DOHH2 (cell line): ENCODE results near the gene AKAP8.

Source experiments
- H3F3A ChIP-seq: fragments of 200-600 bp; sonication (generic), shearing (Covaris generic); 2 replicates; pipeline ENCODE4 v1.6.0; 2016; ENCODE audit warnings: antibody characterized with exemption, mild to moderate bottlenecking; ENCODE audit not compliant: control insufficient read depth, insufficient read depth
- H3K27ac ChIP-seq: fragments of 200-600 bp; sonication (generic); 2 replicates; pipeline ENCODE4 v1.5.1; 2014; ENCODE audit warnings: low read depth, mild to moderate bottlenecking, low read length, moderate library complexity
- H3K27me3 ChIP-seq: fragments of 200-600 bp; sonication (generic); 2 replicates; pipeline ENCODE4 v1.6.1; 2014; ENCODE audit warnings: mild to moderate bottlenecking, low read length, mixed read lengths; ENCODE audit not compliant: control insufficient read depth
- H3K36me3 ChIP-seq: fragments of 200-600 bp; sonication (generic); 2 replicates; pipeline ENCODE4 v1.6.1; 2014; ENCODE audit warnings: mild to moderate bottlenecking, low read length, moderate library complexity, mixed read lengths; ENCODE audit not compliant: control insufficient read depth
- H3K4me1 ChIP-seq: fragments of 200-600 bp; sonication (generic); 2 replicates; pipeline ENCODE4 v1.6.1; 2014; ENCODE audit warnings: mild to moderate bottlenecking, low read length, mixed read lengths; ENCODE audit not compliant: control insufficient read depth
- H3K4me2 ChIP-seq: fragments of 200-600 bp; sonication (generic); 2 replicates; pipeline ENCODE4 v1.6.0; 2014; ENCODE audit warnings: mild to moderate bottlenecking, low read length, moderate library complexity
- H3K4me3 ChIP-seq: fragments of 200-600 bp; sonication (generic); 2 replicates; pipeline ENCODE4 v1.5.1; 2014; ENCODE audit warnings: mild to moderate bottlenecking, low read length, mixed read lengths
- H3K79me2 ChIP-seq: fragments of 200-600 bp; sonication (generic); 2 replicates; pipeline ENCODE4 v1.6.1; 2014; ENCODE audit warnings: mild to moderate bottlenecking, low read length, mixed read lengths; ENCODE audit not compliant: control insufficient read depth
- H3K9me2 ChIP-seq: fragments of 200-600 bp; sonication (generic); replicated peaks from 2 replicates; pipeline ENCODE4 v1.6.1; 2014; ENCODE audit warnings: mild to moderate bottlenecking, low read length, mixed read lengths; ENCODE audit not compliant: control insufficient read depth
- H3K9me3 ChIP-seq: fragments of 200-600 bp; sonication (generic); 2 replicates; pipeline ENCODE4 v1.6.1; 2014; ENCODE audit warnings: antibody characterized with exemption, low read length, mixed read lengths; ENCODE audit not compliant: control insufficient read depth, insufficient read depth
- H4K20me1 ChIP-seq: fragments of 200-600 bp; sonication (generic); 2 replicates; pipeline ENCODE4 v1.6.0; 2014; ENCODE audit warnings: low read depth, mild to moderate bottlenecking, antibody characterized with exemption, low read length, moderate library complexity; ENCODE audit not compliant: control insufficient read depth, insufficient read depth
- EZH2phosphoT487 ChIP-seq: fragments of 200-600 bp; sonication (generic); IDR thresholded peaks from 2 replicates; pipeline ENCODE4 v1.6.1; 2017; ENCODE audit warnings: borderline replicate concordance, mild to moderate bottlenecking, antibody characterized with exemption, low read length, moderate library complexity, mixed read lengths
- TF ChIP-seq, protein P1 (sequence below): fragments of 200-600 bp; sonication (generic); IDR thresholded peaks from one replicate; pipeline ENCODE4 v1.5.1; 2014; ENCODE audit warnings: antibody characterized with exemption, mild to moderate bottlenecking, low read depth, low read length; ENCODE audit not compliant: poor library complexity, severe bottlenecking

AKAP8 gene

DNA sequence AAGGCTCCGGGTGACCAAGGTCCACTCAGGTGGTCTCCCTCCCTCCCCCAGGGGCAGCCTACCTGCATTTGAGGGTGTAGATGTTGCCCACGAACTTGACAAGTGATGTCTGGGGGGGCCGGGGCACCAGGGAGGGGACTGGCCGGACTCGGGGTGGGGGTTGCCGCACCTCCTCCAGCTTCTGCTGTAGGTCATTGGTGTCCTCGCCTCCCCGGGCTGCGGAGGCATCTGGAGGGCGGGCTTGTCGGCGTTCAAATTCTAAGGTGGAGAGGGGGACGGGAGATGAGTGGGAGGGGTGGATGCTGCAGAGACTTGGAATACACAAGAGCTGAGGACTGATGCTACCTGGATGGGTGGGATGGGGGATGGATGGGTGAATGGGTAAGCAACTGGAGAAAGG, 44.5 kb upstream of the AKAP8 start:
- Histone ChIP-seq H3F3A (peaks cover 11% of the 10 kb centered on the region; the same call in 1 of the 2 replicates), H4K20me1 (no peaks in the 10 kb centered on the region), H3K27ac (no peak overlapping the region), H3K4me2 (no peak overlapping the region), H3K9me3 (no peaks in the 10 kb centered on the region), H3K36me3 (peaks cover 66% of the 10 kb centered on the region), H3K9me2 (no peaks in the 10 kb centered on the region), H3K4me3 (no peak overlapping the region), H3K79me2 (peaks cover 10% of the 10 kb centered on the region), H3K4me1 (peaks cover 8% of the 10 kb centered on the region), H3K27me3 (no peaks in the 10 kb centered on the region)
- TF ChIP-seq, protein P1, sequence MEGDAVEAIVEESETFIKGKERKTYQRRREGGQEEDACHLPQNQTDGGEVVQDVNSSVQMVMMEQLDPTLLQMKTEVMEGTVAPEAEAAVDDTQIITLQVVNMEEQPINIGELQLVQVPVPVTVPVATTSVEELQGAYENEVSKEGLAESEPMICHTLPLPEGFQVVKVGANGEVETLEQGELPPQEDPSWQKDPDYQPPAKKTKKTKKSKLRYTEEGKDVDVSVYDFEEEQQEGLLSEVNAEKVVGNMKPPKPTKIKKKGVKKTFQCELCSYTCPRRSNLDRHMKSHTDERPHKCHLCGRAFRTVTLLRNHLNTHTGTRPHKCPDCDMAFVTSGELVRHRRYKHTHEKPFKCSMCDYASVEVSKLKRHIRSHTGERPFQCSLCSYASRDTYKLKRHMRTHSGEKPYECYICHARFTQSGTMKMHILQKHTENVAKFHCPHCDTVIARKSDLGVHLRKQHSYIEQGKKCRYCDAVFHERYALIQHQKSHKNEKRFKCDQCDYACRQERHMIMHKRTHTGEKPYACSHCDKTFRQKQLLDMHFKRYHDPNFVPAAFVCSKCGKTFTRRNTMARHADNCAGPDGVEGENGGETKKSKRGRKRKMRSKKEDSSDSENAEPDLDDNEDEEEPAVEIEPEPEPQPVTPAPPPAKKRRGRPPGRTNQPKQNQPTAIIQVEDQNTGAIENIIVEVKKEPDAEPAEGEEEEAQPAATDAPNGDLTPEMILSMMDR: no peak
- TF ChIP-seq EZH2phosphoT487: no peak

DNA sequence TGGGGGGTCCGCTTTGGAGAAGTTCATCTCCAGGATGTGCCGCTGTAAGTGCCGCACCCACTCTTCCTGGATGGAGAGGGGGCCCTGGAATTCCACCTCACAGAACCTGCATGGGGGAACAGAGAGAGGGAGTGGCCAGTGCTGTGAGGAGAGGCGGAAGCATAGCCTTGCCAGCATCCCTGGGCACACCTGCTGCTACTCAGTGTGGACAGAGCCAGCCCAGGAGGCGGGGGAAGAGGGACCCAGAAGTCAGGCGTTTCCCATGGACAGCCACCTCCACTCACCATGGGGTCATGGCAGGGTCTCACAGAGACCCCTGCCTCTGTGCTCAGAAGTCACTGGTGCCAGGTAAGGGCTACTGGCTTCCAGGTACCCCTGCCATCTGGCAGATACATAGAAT, 43.5 kb upstream of the AKAP8 start:
- H3K4me2 ChIP-seq: no peak overlapping the region
- H3K27ac ChIP-seq: no peak overlapping the region
- peaks cover 8% of the 10 kb centered on the region for H3K4me1 ChIP-seq
- H3K36me3 ChIP-seq: peaks cover 62% of the 10 kb centered on the region
- H3K27me3 ChIP-seq: no peaks in the 10 kb centered on the region
- no peaks in the 10 kb centered on the region for H3K9me2 ChIP-seq
- H4K20me1 ChIP-seq: no peaks in the 10 kb centered on the region
- H3F3A ChIP-seq: peaks cover 11% of the 10 kb centered on the region; the same call in 1 of the 2 replicates
- TF ChIP-seq, protein P1: no peak
- TF ChIP-seq EZH2phosphoT487: no peak
- H3K9me3 ChIP-seq: no peaks in the 10 kb centered on the region
- H3K4me3 ChIP-seq: no peak overlapping the region
- H3K79me2 ChIP-seq: peaks cover 7% of the 10 kb centered on the region

DNA sequence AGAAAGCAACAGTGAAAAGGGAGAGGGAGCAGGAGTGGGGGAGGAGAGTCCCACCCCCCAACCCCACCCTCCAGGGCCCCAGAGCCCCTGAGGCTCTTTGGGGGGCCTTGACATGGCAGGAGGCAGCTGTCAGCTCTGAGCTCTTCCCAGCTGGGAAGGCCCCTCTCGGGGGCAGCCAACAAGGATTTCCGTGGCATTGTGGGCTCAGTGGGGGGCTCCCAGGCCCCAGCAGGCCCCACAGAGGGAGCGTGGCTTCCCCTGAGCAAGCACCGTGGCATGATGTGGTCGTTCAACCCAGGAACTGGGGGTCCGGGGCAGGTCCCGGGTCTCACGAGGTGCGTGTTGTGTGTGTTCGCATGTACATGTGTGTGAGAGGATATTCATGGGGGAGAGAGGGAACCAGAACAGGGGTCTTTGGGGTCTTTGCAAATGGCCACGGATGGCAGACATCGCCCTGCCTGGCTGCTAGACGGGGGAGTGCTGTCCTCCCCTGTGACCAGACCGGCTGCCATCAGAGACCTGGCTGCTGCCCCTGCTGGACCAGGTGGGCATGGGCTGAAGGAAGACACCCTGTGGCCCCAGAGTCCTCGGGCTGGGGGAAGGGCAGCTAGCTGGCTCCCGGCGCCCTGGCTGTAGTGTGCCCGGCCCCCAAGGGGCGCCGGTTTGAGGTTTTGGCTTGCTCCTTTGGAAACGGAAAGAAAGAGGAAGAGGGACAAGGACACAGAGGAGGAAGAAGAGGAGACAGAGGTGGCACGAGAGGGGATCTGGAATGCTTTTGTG, 42.9 kb upstream of the AKAP8 start:
- Histone ChIP-seq H3K4me2 (no peak overlapping the region), H4K20me1 (peaks cover 3% of the 10 kb centered on the region; the same call in 1 of the 2 replicates), H3K36me3 (peaks cover 61% of the 10 kb centered on the region), H3K27me3 (no peaks in the 10 kb centered on the region), H3K4me3 (no peak overlapping the region), H3K9me2 (no peaks in the 10 kb centered on the region), H3K27ac (no peak overlapping the region), H3K4me1 (peaks cover 12% of the 10 kb centered on the region), H3K9me3 (no peaks in the 10 kb centered on the region), H3F3A (peaks cover 11% of the 10 kb centered on the region; the same call in 1 of the 2 replicates), H3K79me2 (peaks cover 13% of the 10 kb centered on the region)
- TF ChIP-seq, protein P1: no peak
- TF ChIP-seq EZH2phosphoT487: no peak
